Uterus (tissue), 4 donors: ENCODE data around the gene GNG5. TPM values are rescaled to one million over a fixed set of nuclear protein-coding genes. Genes with fewer than 3 reads are reported as not detected.
A peak's percentile ranks its signal among the peaks of the same experiment; 100 is the strongest.

ENCODE experiments used
- DNase-seq, 2 donors: peaks; one replicate each; pipeline ENCODE4 v3.0.0-alpha.2; 2019 to 2020
- H3K27ac ChIP-seq, 2 donors: fragments of 200-600 bp; sonication (generic); 1 replicate in 1 of 2; 2 replicates in 1 of 2; pipeline ENCODE4 v1.5.1; 2016 to 2018
- H3K27me3 ChIP-seq, 2 donors: fragments of 200-600 bp; sonication (generic); one replicate each; pipeline ENCODE4 v1.5.1; 2018 to 2019; ENCODE audit warnings: control low read depth in 1 of 2
- H3K36me3 ChIP-seq, 2 donors: fragments of 200-600 bp; sonication (generic); one replicate each; pipeline ENCODE4 v1.5.1; 2019; ENCODE audit warnings: control low read depth in 1 of 2
- H3K4me1 ChIP-seq, 2 donors: fragments of 200-600 bp; sonication (generic); one replicate each; pipeline ENCODE4 v1.5.1; 2018 to 2019; ENCODE audit warnings: control low read depth in 1 of 2
- H3K4me3 ChIP-seq, 2 donors: fragments of 200-600 bp; sonication (generic); 1 replicate in 1 of 2; 2 replicates in 1 of 2; pipeline ENCODE4 v1.5.1; 2018 to 2019; ENCODE audit warnings: mild to moderate bottlenecking in 1 of 2
- H3K9me3 ChIP-seq, 2 donors: fragments of 200-600 bp; sonication (generic); one replicate each; pipeline ENCODE4 v1.5.1; 2019; ENCODE audit warnings: control low read depth in 1 of 2
- CTCF ChIP-seq, 4 experiments: fragments of 200-600 bp in 2 of 4; fragments of 450-650 bp in 2 of 4; sonication (generic) in 2 of 4; IDR thresholded peaks; one replicate each; pipeline ENCODE4 v1.5.1; 2016 to 2019; ENCODE audit warnings: antibody characterized with exemption in 4 of 4, mild to moderate bottlenecking in 2 of 4, moderate library complexity in 1 of 4
- POLR2A ChIP-seq, 2 donors: fragments of 450-650 bp; IDR thresholded peaks; one replicate each; pipeline ENCODE4 v1.6.1; 2016; ENCODE audit warnings: antibody characterized with exemption in 2 of 2, mild to moderate bottlenecking in 1 of 2, moderate library complexity in 1 of 2
- intact Hi-C: fragments of 100-400 bp; cut with DNase I; formaldehyde crosslinking; loops from one replicate; pipeline ENCODE4 v1.15.1; 2023; ENCODE audit warnings: low total_unique reads
- total RNA-seq, 4 donors: library from RNA; depleted of rRNA in 3 of 4; stranded (reverse); fragments of >200 nt in 3 of 4; gene quantifications; one replicate each; pipeline versions ENCODE4 v1.1.0 to v1.2.4, GENCODE V29; 2014 to 2023
- donor health status: DM: yes; HTN: yes; CAD: no.

Gene GNG5
- total RNA-seq = 10 to 100 TPM in 3 of 4 donors, 1 to 10 TPM in 1; 6.7 to 62.3 (median 29.1) TPM

DNA sequence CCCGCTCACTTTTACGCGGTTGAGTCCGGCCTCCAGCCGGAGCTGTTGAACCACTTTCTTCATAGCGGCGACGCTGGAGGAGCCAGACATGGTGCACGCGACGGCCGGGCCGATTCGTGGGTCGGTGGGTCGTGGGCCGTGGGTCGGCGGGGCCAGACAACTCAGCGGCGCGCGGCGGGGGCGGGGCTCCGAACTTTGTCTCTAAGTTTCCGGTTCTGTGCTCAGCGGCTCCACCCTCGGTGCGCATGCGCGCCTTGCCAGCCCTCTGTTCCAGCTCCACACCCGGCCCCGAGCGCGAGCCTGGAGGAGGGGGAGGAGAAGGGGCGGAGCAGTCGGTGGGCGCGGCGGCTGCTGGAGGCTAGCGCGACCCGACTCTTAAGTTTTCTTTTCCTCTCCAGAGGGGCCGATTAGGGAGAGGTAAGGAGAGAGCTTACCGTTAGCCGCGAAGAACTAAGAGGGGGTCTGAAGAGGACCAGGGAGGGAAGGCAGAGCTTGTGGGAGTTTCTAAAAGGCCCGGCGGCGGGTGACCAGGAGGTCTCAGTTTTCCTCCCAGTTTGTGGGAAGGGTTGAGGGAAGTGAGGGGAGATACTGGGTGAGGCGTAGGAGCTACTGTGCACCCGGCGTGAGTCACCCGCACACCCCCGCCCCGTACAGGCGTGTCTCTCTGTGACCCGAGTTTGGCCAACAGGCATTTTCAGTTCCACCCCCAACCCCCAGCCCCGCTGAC, at the start of gene GNG5, which contains the start of gene SPATA1:
GNG5 (minus strand) TSS at position 580 of the 727 bp plus-strand sequence; CDS start at position 90, 490 bp downstream.
SPATA1 (plus strand) TSS at position 385 of the 727 bp plus-strand sequence. CDS start 9,974 bp downstream, outside the sequence.
- H3K4me1 ChIP-seq = peaks cover 6 to 9% of the 10 kb centered on the region in 2 donors
- no peaks in the 10 kb centered on the region for H3K27me3 ChIP-seq
- H3K36me3 ChIP-seq = no peaks in the 10 kb centered on the region
- H3K4me3 ChIP-seq = peak within 1 kb of the TSS; percentile 85 to 86
- intact Hi-C loops = no loop called here
- peak; percentile 98 for DNase-seq
- TF ChIP-seq POLR2A (IDR thresholded peaks at IDR 0.05) (peak; percentile 26 to 77), CTCF (IDR thresholded peaks at IDR 0.05) (peak in 2 of 4 experiments; percentile 4 to 12)
- peak within 1 kb of the TSS; percentile 98 for H3K27ac ChIP-seq
- peaks cover 0 to 4% of the 10 kb centered on the region in 2 donors for H3K9me3 ChIP-seq

DNA sequence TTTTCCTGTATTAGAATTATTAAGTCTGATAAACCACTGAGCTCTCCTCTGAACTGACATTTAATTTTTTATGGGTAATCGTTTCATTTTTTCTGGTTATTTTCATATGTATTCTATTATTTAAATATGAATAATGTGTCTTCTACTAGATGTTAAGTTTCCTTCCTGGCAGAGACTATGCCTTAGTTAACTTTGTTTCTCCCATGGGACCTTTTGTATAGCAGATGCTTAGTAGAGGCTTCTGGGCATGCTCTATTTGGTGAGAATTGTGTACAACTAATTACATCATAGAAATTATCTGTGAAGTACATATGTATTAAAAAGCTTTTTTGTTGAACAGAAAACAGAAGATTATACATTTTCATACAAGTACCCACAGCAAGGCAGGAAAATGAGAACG, 44.4 kb upstream of the GNG5 start:
- no peak overlapping the region for H3K4me3 ChIP-seq
- intact Hi-C loops = no loop called here
- H3K36me3 ChIP-seq = no peaks in the 10 kb centered on the region
- H3K27me3 ChIP-seq = no peaks in the 10 kb centered on the region
- no peaks in the 10 kb centered on the region for H3K9me3 ChIP-seq
- no peak overlapping the region for H3K27ac ChIP-seq
- H3K4me1 ChIP-seq = no peaks in the 10 kb centered on the region
- TF ChIP-seq POLR2A (IDR thresholded peaks at IDR 0.05) (no peak), CTCF (IDR thresholded peaks at IDR 0.05) (no peak)
- DNase-seq = no peak

DNA sequence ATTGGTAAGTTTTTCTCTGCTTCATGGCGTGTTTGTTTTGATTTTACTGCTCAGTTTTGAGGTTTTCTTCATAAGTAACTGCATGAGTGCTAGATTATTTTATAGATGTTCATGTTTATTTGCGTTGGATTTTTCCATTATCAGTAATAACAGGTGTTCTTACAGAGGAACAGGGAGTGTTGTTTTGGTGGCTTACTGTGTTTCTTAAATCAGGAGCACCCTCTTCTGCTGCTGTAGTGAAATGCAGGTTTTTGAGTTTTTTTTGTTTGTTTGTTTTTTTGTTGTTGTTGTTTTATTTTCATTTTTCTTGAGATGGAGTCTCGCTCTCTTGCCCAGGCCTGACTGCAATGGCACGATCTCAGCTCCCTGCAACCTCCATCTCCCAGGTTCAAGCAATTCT, 35.3 kb upstream of the GNG5 start:
- H3K9me3 ChIP-seq = no peaks in the 10 kb centered on the region
- H3K4me3 ChIP-seq = no peak overlapping the region
- DNase-seq = no peak
- intact Hi-C loops = no loop called here
- H3K27ac ChIP-seq = no peak overlapping the region
- H3K27me3 ChIP-seq = no peaks in the 10 kb centered on the region
- H3K36me3 ChIP-seq = no peaks in the 10 kb centered on the region
- TF ChIP-seq CTCF (IDR thresholded peaks at IDR 0.05) (peak in 2 of 4 experiments; percentile 14 to 25), POLR2A (IDR thresholded peaks at IDR 0.05) (no peak)
- no peaks in the 10 kb centered on the region for H3K4me1 ChIP-seq

- no peak overlapping the region for H3K4me3 ChIP-seq
- no peaks in the 10 kb centered on the region for H3K36me3 ChIP-seq
- H3K27ac ChIP-seq = peak overlapping the region; percentile 8 to 36
- intact Hi-C loops = no loop called here
- TF ChIP-seq CTCF (IDR thresholded peaks at IDR 0.05) = no peak
- no peak for TF ChIP-seq POLR2A (IDR thresholded peaks at IDR 0.05)
- H3K9me3 ChIP-seq = no peaks in the 10 kb centered on the region
- no peak for DNase-seq
- H3K4me1 ChIP-seq = no peaks in the 10 kb centered on the region
- no peaks in the 10 kb centered on the region for H3K27me3 ChIP-seq
Observed at GRCh38 chr1:84540759-84541158, 34.4 kb upstream of the GNG5 start.

DNA sequence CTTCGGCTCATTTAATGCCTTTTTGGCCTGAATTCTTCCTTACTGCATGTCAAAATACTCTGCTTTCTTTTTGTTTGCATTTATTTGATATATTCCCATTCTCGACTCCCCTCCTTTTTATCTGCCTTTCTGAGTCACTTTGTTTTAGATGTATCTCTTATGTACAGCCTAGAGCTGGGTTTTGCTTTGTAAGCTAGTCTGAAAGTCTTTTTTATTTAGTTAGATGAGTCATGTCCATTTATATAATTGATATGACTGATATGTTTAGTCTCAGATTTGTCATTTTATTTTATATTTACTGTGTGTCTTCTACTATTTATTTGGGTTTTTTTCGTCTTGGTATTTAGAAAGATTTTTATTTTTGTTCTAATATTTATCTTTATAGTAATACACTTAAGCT, 33.6 kb upstream of the GNG5 start:
- Histone ChIP-seq H3K4me1 (no peaks in the 10 kb centered on the region), H3K27ac (peak overlapping the region in 1 of 2 donors; percentile 36), H3K4me3 (no peak overlapping the region), H3K27me3 (no peaks in the 10 kb centered on the region), H3K36me3 (no peaks in the 10 kb centered on the region), H3K9me3 (no peaks in the 10 kb centered on the region)
- intact Hi-C loops = no loop called here
- no peak for DNase-seq
- TF ChIP-seq POLR2A (IDR thresholded peaks at IDR 0.05) (no peak), CTCF (IDR thresholded peaks at IDR 0.05) (no peak)
